HCT116 (cell line): ENCODE data around the gene HAUS8. TPM values are rescaled to one million over a fixed set of nuclear protein-coding genes. Genes with fewer than 3 reads are reported as not detected.

Source experiments
- ATAC-seq: fragments of 200-7000 bp; cut with Tn5 transposase; 2 replicates; pipeline ENCODE4 v1.9.1; 2020; ENCODE audit warnings: mild to moderate bottlenecking, moderate library complexity
- BruUV-seq: library from RNA; stranded (reverse); fragments of 400-500 nt; replicated peaks from 2 replicates; lab custom pipeline; 2021; lab: Mats Ljungman, UMichigan
- CTCF ChIA-PET: fragments of 300-600 bp; sonication (Branson Sonifier 250); formaldehyde crosslinking; loops from one replicate; lab custom pipeline; 2021; ENCODE audit warnings: antibody characterized with exemption; lab: Charles Lee
- POLR2A ChIA-PET: fragments of 300-600, 350-600 bp; sonication (Branson Sonifier 250); formaldehyde crosslinking; loops from one replicate; lab custom pipeline; 2021; ENCODE audit warnings: antibody characterized with exemption; lab: Charles Lee
- RAD21 ChIA-PET, 2 experiments: fragments of 300-600 bp; sonication (Branson Sonifier 250); formaldehyde crosslinking; loops; one replicate each; lab custom pipeline; 2023; ENCODE audit warnings: low total read pairs in 2 of 2; ENCODE audit not compliant: uncharacterized antibody in 2 of 2, unreplicated experiment in 2 of 2, low non-redundant PET in 1 of 2; lab: Charles Lee
- DNase-seq: peaks from one replicate; pipeline ENCODE4 v3.0.0-alpha.2; 2010; ENCODE audit warnings: low read depth, low spot score
- H2AFZ ChIP-seq: fragments of 200-600 bp; shearing (Covaris generic), sonication (generic); 2 replicates; pipeline ENCODE4 v1.6.1; 2017; ENCODE audit warnings: low read depth, mixed run types, mixed read lengths, antibody characterized with exemption, low read length; ENCODE audit not compliant: poor library complexity, severe bottlenecking
- H3K27ac ChIP-seq: 2 replicates; pipeline ENCODE4 v1.5.1; 2012; ENCODE audit warnings: low read depth, low read length
- H3K27me3 ChIP-seq: fragments of 200-600 bp; sonication (generic); 2 replicates; pipeline ENCODE4 v1.6.1; 2016; ENCODE audit warnings: mixed run types, low read length, mixed read lengths; ENCODE audit not compliant: insufficient read depth
- H3K36me3 ChIP-seq, 2 experiments: fragments of 200-500 bp in 1 of 2; fragments of 200-600 bp in 1 of 2; sonication (Bioruptor generic) in 1 of 2; sonication (generic) in 1 of 2; 2 replicates each; pipeline versions ENCODE4 v1.5.1 to v1.6.1; 2014 to 2016; ENCODE audit warnings: low read length in 2 of 2, inconsistent platforms in 1 of 2, mixed read lengths in 1 of 2, mixed run types in 1 of 2; ENCODE audit not compliant: insufficient read depth in 2 of 2, control insufficient read depth in 1 of 2
- H3K4me1 ChIP-seq, 2 experiments: fragments of 200-600 bp in 1 of 2; sonication (generic) in 1 of 2; 2 replicates each; pipeline versions ENCODE4 v1.5.1 to v1.6.1; 2012 to 2017; ENCODE audit warnings: low read length in 2 of 2, inconsistent platforms in 1 of 2, mild to moderate bottlenecking in 1 of 2, mixed read lengths in 1 of 2, mixed run types in 1 of 2, moderate library complexity in 1 of 2; ENCODE audit not compliant: insufficient read depth in 2 of 2, control insufficient read depth in 1 of 2
- H3K4me2 ChIP-seq: fragments of 200-600 bp; sonication (generic); 2 replicates; pipeline ENCODE4 v1.6.1; 2017; ENCODE audit warnings: mixed run types, low read length, mixed read lengths
- H3K4me3 ChIP-seq, 2 experiments: fragments of 200-600 bp in 1 of 2; sonication (generic) in 1 of 2; replicated peaks in 1 of 2; 2 replicates each; pipeline ENCODE4 v1.5.1; 2011 to 2016; ENCODE audit warnings: low read length in 2 of 2, control low read depth in 1 of 2, low read depth in 1 of 2, mild to moderate bottlenecking in 1 of 2, mixed read lengths in 1 of 2, mixed run types in 1 of 2
- H3K79me2 ChIP-seq: fragments of 200-600 bp; sonication (generic); 2 replicates; pipeline ENCODE4 v1.6.1; 2017; ENCODE audit warnings: mild to moderate bottlenecking, mixed run types, low read length, moderate library complexity, mixed read lengths; ENCODE audit not compliant: insufficient read depth
- H3K9ac ChIP-seq: fragments of 200-600 bp; sonication (generic); 2 replicates; pipeline ENCODE4 v1.6.1; 2016; ENCODE audit warnings: low read length, mixed read lengths
- H3K9me2 ChIP-seq: fragments of 200-600 bp; sonication (generic), shearing (Covaris generic); 2 replicates; pipeline ENCODE4 v1.6.1; 2017; ENCODE audit warnings: mixed run types, mild to moderate bottlenecking, moderate library complexity; ENCODE audit not compliant: insufficient read depth
- H3K9me3 ChIP-seq, 2 experiments: fragments of 200-500 bp in 1 of 2; fragments of 200-600 bp in 1 of 2; sonication (Bioruptor generic) in 1 of 2; sonication (generic) in 1 of 2; 2 replicates each; pipeline ENCODE4 v1.6.1; 2014 to 2017; ENCODE audit warnings: low read length in 2 of 2, mixed read lengths in 2 of 2, inconsistent platforms in 1 of 2, low read depth in 1 of 2, mild to moderate bottlenecking in 1 of 2, mixed run types in 1 of 2, moderate library complexity in 1 of 2; ENCODE audit not compliant: control insufficient read depth in 1 of 2, insufficient read depth in 1 of 2
- H4K20me1 ChIP-seq: fragments of 200-600 bp; sonication (generic), shearing (Covaris generic); 2 replicates; pipeline ENCODE4 v1.6.1; 2017; ENCODE audit warnings: mixed run types, mild to moderate bottlenecking, moderate library complexity; ENCODE audit not compliant: insufficient read depth
- ATF3 ChIP-seq: IDR thresholded peaks from 2 replicates; pipeline ENCODE4 v1.6.1; 2012
- CEBPB ChIP-seq: IDR thresholded peaks from 2 replicates; pipeline ENCODE4 v1.6.1; 2012; ENCODE audit warnings: low read depth
- ELF1 ChIP-seq: IDR thresholded peaks from 2 replicates; pipeline ENCODE4 v1.6.1; 2012; ENCODE audit warnings: low read depth, borderline replicate concordance
- FOSL1 ChIP-seq: IDR thresholded peaks from 2 replicates; pipeline ENCODE4 v1.6.1; 2012; ENCODE audit warnings: low read depth
- JUND ChIP-seq: IDR thresholded peaks from 2 replicates; pipeline ENCODE4 v1.6.1; 2012
- POLR2AphosphoS5 ChIP-seq: IDR thresholded peaks from 2 replicates; pipeline ENCODE4 v1.6.1; 2011; ENCODE audit warnings: mild to moderate bottlenecking, low read depth, low read length, moderate library complexity
- SIN3A ChIP-seq: IDR thresholded peaks from 2 replicates; pipeline ENCODE4 v1.6.1; 2012; ENCODE audit warnings: low read depth
- SP1 ChIP-seq: IDR thresholded peaks from 2 replicates; pipeline ENCODE4 v1.6.1; 2012; ENCODE audit warnings: low read depth
- SRF ChIP-seq: IDR thresholded peaks from 2 replicates; pipeline ENCODE4 v1.6.1; 2012; ENCODE audit warnings: low read depth
- TCF7L2 ChIP-seq: IDR thresholded peaks from 2 replicates; pipeline ENCODE4 v1.7.0; 2011; ENCODE audit warnings: borderline replicate concordance, inconsistent platforms; ENCODE audit not compliant: insufficient read depth, insufficient read length; ENCODE audit errors: extremely low read depth
- YY1 ChIP-seq: IDR thresholded peaks from 2 replicates; pipeline ENCODE4 v1.6.1; 2011; ENCODE audit warnings: low read length, low read depth, moderate library complexity, mild to moderate bottlenecking; ENCODE audit not compliant: insufficient replicate concordance; ENCODE audit errors: extremely low read depth
- ZBTB33 ChIP-seq: IDR thresholded peaks from 2 replicates; pipeline ENCODE4 v1.6.1; 2011; ENCODE audit warnings: mild to moderate bottlenecking, low read length, moderate library complexity; ENCODE audit not compliant: insufficient replicate concordance; ENCODE audit errors: extremely low read depth
- intact Hi-C: fragments of 100-400 bp; cut with micrococcal nuclease; formaldehyde crosslinking; loops from 2 replicates; pipeline ENCODE4 v1.10.0; 2022
- total RNA-seq: library from RNA; stranded (reverse); gene quantifications from one replicate; pipeline ENCODE4 v1.2.1, GENCODE V29; 2021; ENCODE audit not compliant: unreplicated experiment

Gene HAUS8
- total RNA-seq, 1 experiment from 2014 or later, result 23.6 TPM

GRCh38 chr19:17021328-17021727 lies 53.9 kb downstream of the HAUS8 start:
- Histone ChIP-seq H3K27me3 (no peaks in the 10 kb centered on the region), H3K4me2 (no peak overlapping the region), H2AFZ (no peak overlapping the region), H4K20me1 (no peaks in the 10 kb centered on the region), H3K79me2 (no peaks in the 10 kb centered on the region), H3K27ac (no peak overlapping the region), H3K4me1 (peaks cover 11 to 37% of the 10 kb centered on the region in 2 experiments), H3K36me3 (no peaks in the 10 kb centered on the region), H3K9me2 (no peaks in the 10 kb centered on the region), H3K9ac (no peak overlapping the region), H3K4me3 (no peak overlapping the region), H3K9me3 (no peaks in the 10 kb centered on the region)
- RAD21 ChIA-PET, result no interaction called here
- intact Hi-C loops, result no loop called here
- CTCF ChIA-PET, result no interaction called here
- no peak for DNase-seq
- no TSS peak for BruUV-seq
- POLR2A ChIA-PET, result no interaction called here
- ATAC-seq, result no peak
- TF ChIP-seq TCF7L2 (no peak), JUND (no peak), POLR2AphosphoS5 (no peak), ATF3 (no peak), FOSL1 (no peak), ZBTB33 (no peak)

GRCh38 chr19:17020823-17021222 lies 54.4 kb downstream of the HAUS8 start:
- Histone ChIP-seq H3K4me3 (no peak overlapping the region), H3K36me3 (no peaks in the 10 kb centered on the region), H3K9me3 (no peaks in the 10 kb centered on the region), H3K4me1 (peaks cover 11 to 34% of the 10 kb centered on the region in 2 experiments), H3K79me2 (no peaks in the 10 kb centered on the region), H3K9me2 (no peaks in the 10 kb centered on the region), H3K27ac (no peak overlapping the region), H3K9ac (no peak overlapping the region), H3K4me2 (no peak overlapping the region), H2AFZ (no peak overlapping the region), H3K27me3 (no peaks in the 10 kb centered on the region), H4K20me1 (no peaks in the 10 kb centered on the region)
- peak; percentile 81 for ATAC-seq
- RAD21 ChIA-PET, result no interaction called here
- intact Hi-C loops, result no loop called here
- peak; percentile 15 for DNase-seq
- CTCF ChIA-PET, result no interaction called here
- POLR2A ChIA-PET, result no interaction called here
- BruUV-seq, result no TSS peak
- TF ChIP-seq ATF3, result no peak
- TF ChIP-seq ZBTB33, result no peak
- TF ChIP-seq YY1, result no peak
- TF ChIP-seq ELF1, result no peak
- TF ChIP-seq SRF, result no peak
- no peak; the same call in 1 of the 2 replicates for TF ChIP-seq SP1
- TF ChIP-seq SIN3A, result no peak
- TF ChIP-seq CEBPB, result no peak
